Brain pericyte (primary cell): Measurements from ENCODE around the gene SUSD4.

ENCODE experiments used
- DNase-seq: peaks from one replicate; pipeline ENCODE4 v3.0.0-alpha.2; 2012; ENCODE audit warnings: low read depth, low spot score

Gene SUSD4

GRCh38 chr1:223214261-223214807 lies 149.6 kb downstream of the SUSD4 start:
- DNase-seq: no peak

- DNase-seq: no peak
Measured at GRCh38 chr1:223212441-223212840, 151.5 kb downstream of the SUSD4 start.

GRCh38 chr1:223211323-223211985 lies 152.5 kb downstream of the SUSD4 start:
- DNase-seq: no peak

DNA sequence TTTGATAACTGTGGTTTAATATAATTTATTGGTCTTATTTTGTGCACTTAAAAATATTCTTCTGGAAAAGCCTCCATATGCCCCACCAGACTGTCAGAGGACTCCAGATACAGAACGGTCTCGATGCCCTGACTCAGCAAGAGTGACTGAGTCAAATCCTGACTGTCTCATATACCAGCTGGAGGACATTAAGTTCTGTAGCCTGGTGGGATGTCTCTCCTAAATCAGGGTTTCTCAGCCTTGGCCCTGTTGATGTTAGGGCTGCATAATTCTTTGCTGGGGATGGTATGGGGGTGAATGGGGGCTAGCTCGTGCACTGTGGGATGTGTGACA lies 153.2 kb downstream of the SUSD4 start:
- no peak for DNase-seq

DNA sequence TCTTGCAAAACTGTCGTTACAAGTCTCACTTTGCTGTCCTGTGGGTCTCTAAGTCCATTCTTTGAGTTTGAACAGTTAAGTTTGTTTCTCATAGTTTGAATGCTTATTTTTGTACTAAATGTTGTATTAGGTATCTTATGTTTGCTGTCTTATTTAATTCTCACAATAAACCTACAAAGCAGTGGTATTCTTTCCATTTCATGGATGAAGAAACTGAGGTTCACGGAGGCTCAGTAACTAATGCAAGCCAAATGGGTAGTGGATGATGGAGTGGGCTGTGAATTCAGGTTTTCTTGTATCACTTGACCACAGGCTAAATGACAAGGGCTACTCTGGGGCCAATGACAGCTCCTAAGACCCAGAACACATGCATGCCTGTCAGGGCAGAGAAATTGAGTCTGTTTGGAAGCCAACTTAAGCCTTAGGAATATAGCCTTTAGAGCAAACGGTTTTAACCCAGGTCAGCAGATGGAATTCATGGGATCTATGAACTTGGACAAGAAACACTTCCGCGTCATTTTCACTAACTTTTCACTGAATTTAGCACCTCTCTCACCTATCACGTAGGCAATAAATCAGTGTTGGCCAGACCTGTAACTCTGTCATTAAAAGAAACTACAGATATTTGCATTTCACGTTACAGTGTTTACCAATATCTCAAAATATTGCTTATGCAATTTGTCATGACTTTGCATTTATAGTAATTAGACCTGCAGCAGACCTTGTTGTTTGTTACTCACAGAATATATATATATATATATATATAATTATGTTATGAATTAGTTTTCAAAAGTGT lies 153.8 kb downstream of the SUSD4 start:
- no peak for DNase-seq

GRCh38 chr1:223209293-223209898 lies 154.6 kb downstream of the SUSD4 start:
- no peak for DNase-seq

GRCh38 chr1:223208164-223209076 lies 155.6 kb downstream of the SUSD4 start:
- DNase-seq: no peak

GRCh38 chr1:223207293-223208066 lies 156.5 kb downstream of the SUSD4 start:
- DNase-seq: no peak

- DNase-seq: no peak
Measured at GRCh38 chr1:223204424-223204823, 159.6 kb downstream of the SUSD4 start.

DNA sequence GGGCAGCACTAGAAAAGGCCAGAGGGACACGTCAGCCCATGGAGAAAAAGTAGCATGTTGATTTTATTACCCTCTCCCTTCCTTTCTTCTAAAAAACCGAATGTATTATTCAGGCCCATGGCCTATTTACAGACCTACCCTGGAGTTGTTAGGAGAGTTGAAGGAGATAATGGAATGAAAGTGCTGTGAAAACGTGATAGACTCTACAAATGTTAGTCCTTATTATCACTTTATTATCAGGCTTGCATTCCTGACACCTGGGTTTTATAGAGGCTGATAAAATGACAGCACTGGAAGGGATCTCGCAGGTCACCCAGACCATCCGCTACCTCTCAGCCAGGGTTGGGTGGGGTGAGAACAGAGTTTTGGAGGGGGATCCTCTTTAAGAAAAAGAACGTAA lies 160.3 kb downstream of the SUSD4 start:
- DNase-seq: no peak

DNA sequence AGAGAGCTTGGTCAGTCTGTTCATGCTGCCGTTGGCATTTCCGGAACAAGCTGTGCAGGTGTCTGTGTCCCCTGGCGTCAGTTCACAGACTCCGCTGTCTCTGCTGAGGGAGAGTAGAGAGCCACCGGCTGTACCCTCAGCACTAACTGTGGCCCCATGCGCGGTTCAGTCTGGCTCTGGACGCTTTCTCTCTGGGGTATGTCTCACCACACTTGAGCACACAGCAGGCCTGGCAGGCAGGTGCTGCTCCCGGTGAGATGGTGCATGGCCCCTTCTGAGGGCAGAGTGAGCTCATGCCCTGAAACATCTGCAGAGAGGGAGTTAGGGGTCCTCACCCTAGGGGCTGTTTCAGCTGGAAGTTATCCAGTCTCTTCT lies 161.0 kb downstream of the SUSD4 start:
- no peak for DNase-seq

DNA sequence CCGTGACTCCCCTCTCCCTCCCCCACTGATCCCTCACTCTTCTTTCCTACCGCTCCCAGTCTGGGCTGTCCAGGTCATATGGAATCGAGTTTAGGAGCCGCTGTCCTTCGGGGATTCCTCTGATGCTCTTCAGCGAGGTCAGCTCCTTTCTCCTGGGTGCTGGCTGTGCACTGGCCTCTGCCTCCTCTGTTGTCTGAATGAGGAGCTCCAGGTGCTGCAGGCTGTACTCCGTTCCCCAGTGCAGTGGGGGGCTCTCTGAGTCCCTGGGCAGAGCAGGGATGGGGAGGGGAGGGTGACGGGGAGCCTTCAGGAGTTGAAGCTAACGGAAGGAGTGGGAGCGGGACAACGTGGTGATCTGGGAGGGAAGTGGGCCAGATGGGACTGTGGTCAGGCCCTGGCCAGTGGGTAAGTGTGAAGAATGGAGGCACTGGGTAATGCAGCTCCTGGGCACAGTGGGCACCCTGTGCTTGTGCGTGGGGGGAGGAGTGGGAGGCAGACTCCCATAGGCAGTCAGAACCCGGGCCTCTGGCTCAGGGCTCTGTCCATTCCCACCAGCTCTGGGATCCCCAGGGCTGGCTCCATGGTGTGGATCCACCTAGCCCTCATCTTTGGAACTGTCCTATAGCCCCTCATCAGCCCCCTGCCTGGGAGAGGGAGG lies 161.5 kb downstream of the SUSD4 start:
- DNase-seq: no peak

- no peak for DNase-seq
Measured at GRCh38 chr1:223201967-223202366, 162.0 kb downstream of the SUSD4 start.

DNA sequence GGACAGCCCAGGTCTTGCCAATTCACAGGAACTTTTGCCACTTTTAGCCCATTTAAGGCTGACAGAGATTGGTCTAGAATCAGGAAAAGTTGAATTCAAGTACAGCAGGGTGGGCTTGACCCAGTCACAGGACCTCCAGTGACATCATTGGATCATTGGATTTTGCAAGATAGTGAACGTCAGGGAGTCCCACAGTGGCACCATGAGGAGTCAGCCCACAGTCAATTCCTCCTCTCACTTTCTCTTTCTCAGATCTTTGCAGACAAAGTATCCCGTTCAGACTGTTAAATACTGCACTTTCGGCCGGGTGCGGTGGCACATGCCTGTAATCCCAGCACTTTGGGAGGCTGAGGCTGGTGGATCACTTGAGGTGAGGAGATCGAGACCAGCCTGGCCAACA lies 163.1 kb downstream of the SUSD4 start:
- no peak for DNase-seq

- DNase-seq: no peak
Measured at GRCh38 chr1:223199094-223199647, 164.8 kb downstream of the SUSD4 start.

- no peak for DNase-seq
Measured at GRCh38 chr1:223198628-223198965, 165.4 kb downstream of the SUSD4 start.

DNA sequence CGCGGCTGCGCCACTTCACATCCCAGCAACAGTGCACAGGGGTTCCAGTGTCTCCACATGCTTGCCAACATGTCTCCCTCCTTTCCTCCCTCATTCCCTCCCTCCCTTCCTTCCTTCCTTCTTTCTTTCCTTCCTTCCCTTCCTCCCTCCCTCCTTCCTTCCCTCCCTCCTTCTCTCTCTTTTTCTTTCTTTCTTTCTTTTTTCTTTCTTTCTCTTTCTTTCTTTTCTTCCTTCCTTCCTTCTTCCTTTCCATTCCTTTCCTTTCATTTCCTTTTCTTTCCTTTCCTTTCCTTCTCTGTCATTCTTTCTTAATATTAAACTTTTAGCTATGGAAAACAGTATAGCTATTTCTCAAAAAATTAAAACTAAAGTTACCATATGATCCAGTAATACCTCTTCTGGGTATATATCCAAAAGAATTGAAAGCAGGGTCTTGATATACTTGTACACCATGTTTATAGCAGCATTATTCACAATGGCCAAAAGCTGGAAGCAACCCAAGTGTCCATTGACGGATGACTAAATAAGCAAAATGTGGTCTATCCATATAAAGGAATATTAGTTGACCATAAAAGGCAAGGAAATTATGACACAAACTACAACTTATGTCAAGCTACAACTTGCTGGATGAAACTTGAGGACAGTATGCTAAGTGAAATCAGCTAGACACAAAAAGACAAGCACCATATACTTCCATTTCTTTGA lies 165.9 kb downstream of the SUSD4 start:
- DNase-seq: no peak

DNA sequence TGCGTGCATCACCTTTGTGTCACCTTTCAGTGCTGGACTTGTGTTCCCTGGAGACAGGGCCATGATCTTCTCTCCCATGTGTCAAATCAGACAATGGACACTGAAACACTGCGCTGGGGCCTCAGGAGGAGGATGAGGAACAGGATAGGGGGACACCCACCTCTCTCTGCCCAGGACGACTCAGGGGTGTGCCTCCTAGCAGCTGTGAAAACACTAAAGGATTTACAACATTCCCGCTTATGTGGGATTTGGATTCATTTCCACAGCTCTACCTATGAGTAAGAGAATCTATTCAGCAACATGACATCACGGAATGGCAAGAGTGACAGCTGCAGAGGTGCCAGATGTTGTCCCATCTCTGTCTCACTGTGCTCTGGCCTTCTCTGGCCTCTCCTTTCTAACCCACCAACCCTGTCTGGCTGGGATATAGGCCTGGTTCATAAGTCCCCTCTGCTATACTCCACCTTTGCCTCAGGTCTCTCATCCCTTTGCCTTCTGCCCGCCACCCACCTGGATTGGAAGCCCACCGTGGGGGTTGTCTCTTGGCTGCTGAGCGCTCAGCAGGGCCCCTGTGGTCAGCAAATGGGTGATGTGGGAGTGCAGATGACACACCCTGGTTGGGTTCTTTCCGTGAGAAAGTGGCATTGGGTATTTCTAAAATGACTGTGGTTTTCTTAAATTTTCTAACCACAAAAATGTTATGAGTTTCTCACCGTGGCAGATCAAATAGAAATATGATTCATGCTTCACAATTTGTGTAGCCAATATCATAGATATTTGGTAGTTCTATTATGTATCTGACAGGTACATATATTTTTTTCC lies 173.9 kb downstream of the SUSD4 start:
- no peak for DNase-seq

GRCh38 chr1:223189525-223189902 lies 174.5 kb downstream of the SUSD4 start:
- no peak for DNase-seq
